ENCODE data around the gene MAP4K5.

DNA sequence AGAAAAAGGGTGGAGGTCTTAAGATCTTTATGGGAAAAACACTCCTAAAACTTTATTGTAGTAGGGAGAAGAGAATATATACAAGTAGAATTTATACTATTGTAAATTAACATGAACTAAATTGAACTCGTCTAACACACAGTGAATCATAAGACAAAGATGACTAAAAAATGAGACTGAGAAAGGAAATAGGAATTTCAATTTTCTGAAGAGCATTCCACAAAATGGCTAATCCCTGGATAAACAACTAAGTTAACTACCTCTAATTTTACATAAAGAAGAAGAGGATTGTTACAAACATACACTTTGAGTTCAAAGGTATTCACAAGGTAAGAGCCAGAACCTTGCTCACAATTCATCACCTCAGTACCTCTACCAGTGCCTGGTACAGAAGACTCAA, 2.0 kb downstream of the MAP4K5 start:
- TF ChIP-seq CTCF (IDR thresholded peaks at IDR 0.05) (no peak), RAD21 (conservative IDR thresholded peaks at IDR 0.05 in 1 of 2, IDR thresholded peaks at IDR 0.05 in 1 of 2) (no peak), POLR2A (IDR thresholded peaks at IDR 0.05; ENCODE audit: low read length) (no peak), EP300 (IDR thresholded peaks at IDR 0.05) (no peak), RFX5 (IDR thresholded peaks at IDR 0.05) (no peak), RARB (CRISPR knock-in tag; IDR thresholded peaks at IDR 0.05) (no peak), SREBF2 (IDR thresholded peaks at IDR 0.05) (no peak), CHD2 (IDR thresholded peaks at IDR 0.05; ENCODE audit: low read length, partially characterized antibody) (no peak), EHMT2 (IDR thresholded peaks at IDR 0.05; ENCODE audit: low read depth) (no peak)
- TF ChIP-seq, protein P1, sequence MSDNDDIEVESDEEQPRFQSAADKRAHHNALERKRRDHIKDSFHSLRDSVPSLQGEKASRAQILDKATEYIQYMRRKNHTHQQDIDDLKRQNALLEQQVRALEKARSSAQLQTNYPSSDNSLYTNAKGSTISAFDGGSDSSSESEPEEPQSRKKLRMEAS (IDR thresholded peaks at IDR 0.05): no peak
- TF ChIP-seq, protein P2, sequence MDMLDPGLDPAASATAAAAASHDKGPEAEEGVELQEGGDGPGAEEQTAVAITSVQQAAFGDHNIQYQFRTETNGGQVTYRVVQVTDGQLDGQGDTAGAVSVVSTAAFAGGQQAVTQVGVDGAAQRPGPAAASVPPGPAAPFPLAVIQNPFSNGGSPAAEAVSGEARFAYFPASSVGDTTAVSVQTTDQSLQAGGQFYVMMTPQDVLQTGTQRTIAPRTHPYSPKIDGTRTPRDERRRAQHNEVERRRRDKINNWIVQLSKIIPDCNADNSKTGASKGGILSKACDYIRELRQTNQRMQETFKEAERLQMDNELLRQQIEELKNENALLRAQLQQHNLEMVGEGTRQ (IDR thresholded peaks at IDR 0.05): no peak

Data from A549 (cell line).